Left forelimb (tissue), 1 donor: ENCODE results near the gene TMA16.
"Not testable (repeated sequence)": the region's sequence is repeated elsewhere in the genome, so short reads cannot be mapped to it uniquely, and the experiment has no call there.

Experiments
- DNase-seq: peaks from one replicate; pipeline ENCODE4 v3.0.0-alpha.2; 2018; ENCODE audit warnings: low spot score

The TMA16 gene

GRCh38 chr4:163515198-163515597, 20.7 kb downstream of the TMA16 start:
- no peak for DNase-seq

- DNase-seq: no peak
These were observed 29.4 kb downstream of the TMA16 start for GRCh38 chr4:163523791-163524365.

GRCh38 chr4:163525982-163526381, 31.5 kb downstream of the TMA16 start:
- no peak for DNase-seq

DNA sequence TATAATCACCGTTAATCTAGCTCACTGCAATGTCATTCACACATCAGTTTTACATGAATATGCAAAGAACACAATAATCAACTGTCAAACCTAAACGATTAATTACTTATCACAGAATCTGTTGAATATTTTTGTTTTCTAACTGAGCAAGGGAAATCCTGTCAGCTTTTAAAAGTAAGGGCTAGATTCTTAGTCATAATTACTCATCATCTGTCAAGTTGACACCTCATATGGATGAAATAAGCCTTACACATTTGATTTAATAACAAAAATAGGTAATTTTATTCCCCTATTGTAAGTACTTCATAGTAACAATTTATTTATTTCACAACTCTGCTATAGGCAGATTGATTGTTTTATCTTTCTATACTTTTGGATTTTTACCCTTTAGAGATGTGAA, 32.7 kb downstream of the TMA16 start:
- DNase-seq: no peak

DNA sequence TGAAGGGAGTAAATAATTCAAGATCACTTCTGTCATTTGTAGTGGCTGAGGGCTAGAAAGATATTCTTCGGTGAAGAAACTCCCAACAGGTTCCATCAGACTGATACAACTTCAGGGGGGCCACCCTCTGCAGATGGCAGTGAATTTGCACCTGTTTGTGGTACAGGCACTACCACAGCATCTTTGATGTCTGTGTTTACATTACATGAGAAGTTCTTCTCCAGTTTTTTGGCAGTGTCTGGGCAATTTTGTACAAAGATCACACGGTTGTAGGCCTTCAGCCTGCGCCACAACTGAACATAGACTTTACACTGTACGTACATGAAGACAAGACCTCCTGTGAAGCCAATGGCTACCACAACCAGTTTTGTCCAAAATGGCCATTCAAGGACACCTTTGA, 34.2 kb downstream of the TMA16 start:
- no peak for DNase-seq

DNA sequence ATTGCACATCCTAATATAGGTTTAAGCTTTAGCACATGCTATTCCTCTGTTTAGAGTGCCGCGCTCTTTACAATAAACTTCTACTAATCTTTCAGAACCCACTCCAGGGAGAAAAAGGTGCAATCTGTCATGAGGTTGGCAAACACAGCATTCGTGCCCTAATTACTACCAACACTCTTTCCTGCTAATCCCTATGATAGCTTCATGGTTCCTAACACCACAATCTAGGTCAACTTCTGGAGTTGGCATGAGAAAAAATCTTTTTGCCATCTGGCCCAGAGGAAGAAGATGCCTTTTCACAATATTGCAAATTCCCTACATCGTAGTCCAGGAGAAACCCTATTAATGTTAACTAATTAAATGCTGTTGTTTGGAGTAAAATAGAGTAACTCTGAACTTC, 39.6 kb downstream of the TMA16 start:
- DNase-seq: no peak

- DNase-seq: no peak
These were observed 41.2 kb downstream of the TMA16 start for GRCh38 chr4:163535657-163536056.

- no peak for DNase-seq
These were observed 41.6 kb downstream of the TMA16 start for GRCh38 chr4:163536091-163536490.

DNA sequence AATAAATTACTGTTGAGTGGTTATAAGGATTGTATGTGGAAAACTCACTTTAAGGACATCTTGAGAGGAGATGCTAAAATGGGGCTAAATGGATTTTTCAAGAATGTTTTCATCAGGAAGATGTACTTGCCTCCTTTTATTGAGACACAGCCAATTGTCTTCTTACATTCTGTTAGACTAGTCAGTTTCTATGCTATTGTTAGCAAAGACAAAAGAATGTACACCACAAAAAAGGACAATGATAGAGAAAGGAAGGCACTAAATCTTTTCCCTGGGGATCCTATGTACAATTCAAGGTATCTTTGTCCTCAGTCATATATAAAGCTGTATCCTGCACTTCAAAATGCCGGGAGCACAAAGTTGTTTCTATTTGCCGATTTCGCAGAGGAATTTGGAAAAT, 42.6 kb downstream of the TMA16 start:
- DNase-seq: no peak

DNA sequence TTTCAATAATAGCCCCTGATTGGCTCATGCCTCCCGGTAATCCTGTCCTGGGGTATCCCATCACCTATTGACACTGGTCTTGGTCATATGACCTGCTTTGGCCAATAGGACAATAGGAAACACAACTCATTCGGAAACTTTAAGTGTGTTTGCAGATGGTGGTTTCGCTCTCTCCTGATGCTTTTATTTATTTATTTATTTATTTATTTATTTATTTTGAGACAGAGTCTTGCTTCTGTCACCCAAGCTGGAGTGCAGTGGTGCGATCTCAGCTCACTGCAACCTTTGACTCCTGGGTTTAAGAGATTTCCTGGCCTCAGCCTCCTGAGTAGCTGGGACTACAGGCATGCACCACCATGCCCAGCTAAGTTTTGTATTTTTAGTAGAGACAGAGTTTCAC, 44.3 kb downstream of the TMA16 start:
- DNase-seq: not testable (repeated sequence)

GRCh38 chr4:163540448-163540847, 46.0 kb downstream of the TMA16 start:
- DNase-seq: no peak

GRCh38 chr4:163540977-163541376, 46.5 kb downstream of the TMA16 start:
- no peak for DNase-seq

GRCh38 chr4:163542275-163542674, 47.8 kb downstream of the TMA16 start:
- no peak for DNase-seq

DNA sequence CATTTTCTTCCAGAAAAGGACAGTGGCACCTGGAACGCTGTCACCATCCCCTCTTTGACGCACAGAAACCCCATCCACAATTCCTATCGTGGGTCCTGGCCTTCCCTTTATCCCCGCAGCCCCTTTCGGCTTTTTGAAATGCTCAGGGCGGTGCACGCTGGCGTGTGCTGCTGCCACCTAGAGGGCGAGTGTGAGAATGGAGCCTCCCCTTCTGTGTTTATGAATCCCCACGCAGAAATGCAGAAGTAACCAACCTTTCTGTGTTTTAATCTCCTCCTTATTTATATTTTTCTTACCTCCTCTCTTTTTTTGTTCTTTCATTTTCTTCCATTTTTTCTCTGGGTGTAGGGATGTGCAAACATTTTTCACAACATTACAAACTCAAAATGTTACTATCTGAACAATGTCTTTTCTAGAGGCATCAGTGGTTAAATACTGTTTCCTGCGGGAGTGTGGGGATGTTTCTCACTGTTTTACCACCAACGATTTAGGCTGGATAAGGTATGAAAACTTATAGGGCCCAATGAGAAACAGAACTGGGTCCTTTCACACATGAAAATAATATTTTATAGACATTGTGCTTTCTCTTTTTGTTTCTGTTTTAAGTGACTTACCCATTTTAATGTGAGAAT, 50.0 kb downstream of the TMA16 start:
- DNase-seq: no peak

- DNase-seq: no peak
These were observed 54.2 kb downstream of the TMA16 start for GRCh38 chr4:163548481-163549243.

DNA sequence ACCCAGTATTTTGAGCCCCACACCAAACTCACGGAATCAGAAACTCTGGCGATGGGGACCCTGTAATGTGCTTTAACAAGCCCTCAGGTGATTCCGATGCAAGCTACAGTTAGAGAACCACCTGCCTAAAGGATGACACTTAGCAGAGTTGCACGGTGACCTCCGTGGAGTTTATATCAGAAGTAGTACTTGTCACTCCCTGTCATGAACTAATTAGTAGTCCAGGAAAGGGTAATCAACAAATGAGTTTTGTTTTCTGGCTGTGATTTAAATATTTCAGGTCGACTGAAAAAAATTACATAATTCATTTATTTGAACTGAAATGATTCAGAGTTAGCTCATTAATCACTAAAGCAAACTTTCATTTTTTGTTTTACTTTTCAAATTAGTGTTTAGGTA, 56.4 kb downstream of the TMA16 start:
- no peak for DNase-seq

- no peak for DNase-seq
These were observed 58.7 kb downstream of the TMA16 start for GRCh38 chr4:163553146-163553545.

DNA sequence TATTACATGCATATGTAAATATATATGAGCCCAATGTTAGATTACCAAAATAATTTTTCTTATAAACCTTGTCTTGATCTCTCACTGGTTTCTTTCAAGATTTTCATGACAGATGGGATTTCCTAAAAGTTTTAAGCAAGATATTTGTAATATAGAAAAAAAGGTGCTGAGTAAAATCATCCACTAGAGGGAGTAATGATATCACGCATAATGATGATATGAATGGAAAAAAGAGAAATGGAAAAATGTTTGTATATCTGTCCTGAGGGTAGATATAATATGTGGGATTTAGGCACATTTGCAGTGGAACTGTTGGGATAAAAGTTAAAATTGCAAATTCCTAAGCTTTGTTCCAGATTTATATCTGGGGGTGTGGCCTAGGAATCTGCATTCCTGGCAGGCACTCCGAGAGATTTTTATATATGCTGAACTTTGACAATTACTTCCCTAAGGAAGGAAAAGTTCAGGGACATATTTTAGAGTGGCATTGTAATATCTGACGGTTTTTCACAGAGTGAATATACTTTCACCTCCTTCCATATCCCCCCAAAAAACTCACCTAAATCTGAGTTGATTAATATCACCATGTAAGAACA, 60.5 kb downstream of the TMA16 start:
- no peak for DNase-seq

DNA sequence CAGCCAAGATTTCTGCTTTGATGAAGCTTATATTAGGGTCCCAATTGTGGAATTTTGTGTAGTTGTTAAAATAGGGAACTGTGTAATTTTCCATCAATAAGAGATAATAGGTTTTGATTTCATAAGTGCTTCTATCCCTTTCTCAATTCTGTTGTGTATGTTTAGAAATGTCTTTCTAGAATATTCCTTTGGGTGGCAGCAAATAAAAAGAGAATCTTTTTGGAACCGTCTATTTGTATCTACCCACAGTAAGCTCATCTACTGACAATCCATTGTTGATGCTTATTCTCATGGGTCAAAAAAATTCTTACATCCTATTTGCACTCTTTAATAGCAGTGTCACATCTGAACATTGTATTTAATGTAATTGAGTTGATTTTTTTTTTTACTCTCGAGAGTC, 61.7 kb downstream of the TMA16 start:
- DNase-seq: no peak

GRCh38 chr4:163556650-163557391, 62.3 kb downstream of the TMA16 start:
- DNase-seq: no peak

DNA sequence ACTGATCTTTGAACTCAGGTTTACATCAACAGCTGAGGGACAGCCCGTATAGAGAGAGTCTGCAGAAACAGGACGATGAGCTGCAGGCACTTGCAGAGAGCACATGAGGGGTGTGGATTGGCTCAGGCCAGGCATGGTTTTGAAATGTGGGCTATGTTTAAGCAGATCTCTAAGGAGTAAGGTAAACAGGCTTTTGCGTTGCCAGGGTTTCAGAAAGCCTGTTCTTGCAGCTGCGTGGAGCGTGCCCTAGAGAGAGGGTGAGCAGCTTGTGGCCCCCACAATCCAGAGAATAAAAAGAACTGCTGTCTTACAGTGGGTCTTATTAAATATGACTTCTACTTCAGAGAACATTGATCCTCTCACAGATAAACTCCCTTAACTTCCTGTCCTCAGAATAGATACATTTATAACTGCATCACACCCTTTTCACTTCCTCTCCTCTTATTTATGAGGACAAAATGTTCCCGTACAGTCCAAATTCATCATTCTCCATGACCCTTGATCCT, 64.1 kb downstream of the TMA16 start:
- DNase-seq: no peak

GRCh38 chr4:163562496-163562895, 68.0 kb downstream of the TMA16 start:
- DNase-seq: no peak
